ENCODE data around the gene RPAP3. TPM values are rescaled to one million over a fixed set of nuclear protein-coding genes. Genes with fewer than 3 reads are reported as not detected.
A peak's percentile ranks its signal among the peaks of the same experiment; 100 is the strongest.

RPAP3 gene
- polyA plus RNA-seq, 3 donors = 9.6 to 20.6 (median 19.0) TPM

DNA sequence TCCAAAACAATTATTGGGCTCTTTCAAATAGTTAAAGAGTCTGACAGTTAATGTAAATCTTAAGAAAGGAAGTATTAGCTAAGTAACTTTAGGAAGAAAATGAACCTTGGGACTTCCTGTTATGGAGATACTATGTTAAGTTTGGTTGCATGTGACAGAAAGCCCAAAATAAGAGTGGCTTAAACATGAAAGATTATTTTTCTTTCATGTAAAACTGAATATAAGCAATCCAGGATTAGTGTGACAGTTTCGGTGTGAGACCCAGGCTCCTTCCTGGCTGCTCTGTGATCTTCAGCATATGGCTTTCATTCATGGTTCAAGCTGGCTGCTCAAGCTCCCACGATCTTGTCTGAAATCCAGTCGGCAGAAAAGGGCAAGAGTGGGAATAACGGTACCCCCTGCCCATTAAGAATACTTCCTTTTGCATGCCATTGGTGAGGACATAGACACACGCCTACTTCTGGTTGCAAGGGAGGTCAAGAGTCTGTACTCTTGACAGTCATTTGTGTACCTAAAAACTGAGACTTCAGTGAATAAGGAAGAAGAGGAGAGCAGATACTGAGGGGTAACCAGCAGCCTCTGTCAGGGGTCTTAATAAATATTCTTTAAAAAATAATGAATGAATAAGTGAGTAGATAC lies 2.2 kb upstream of the RPAP3 start:
- peaks cover 0 to 3% (median 2%) of the 10 kb centered on the region in 3 donors for H3K27me3 Mint-ChIP-seq (ENCODE audit: low read depth in 3 of 3)
- Histone ChIP-seq H3K4me2 (replicated peaks; ENCODE audit: extremely low read depth, low read length, poor library complexity, severe bottlenecking) (peak overlapping the region; percentile 81), H3K4me3 (replicated peaks in 1 of 3; ENCODE audit: low read depth in 2 of 3, low read length in 3 of 3) (peak overlapping the region in 2 of 3 experiments; percentile 9 to 88), H3K9ac (ENCODE audit: insufficient read depth, low read length, poor library complexity, severe bottlenecking) (no peak overlapping the region), H3K27ac (ENCODE audit: low read depth in 1 of 2, low read length in 2 of 2) (peak overlapping the region; percentile 65 to 95), H3K79me2 (ENCODE audit: insufficient read depth, low read length) (peaks cover 61% of the 10 kb centered on the region), H3K4me1 (ENCODE audit: control insufficient read depth in 1 of 2, insufficient read depth in 2 of 2, low read length in 2 of 2) (peaks cover 53 to 67% of the 10 kb centered on the region in 2 donors), H4K20me1 (ENCODE audit: insufficient read depth, low read length) (peaks cover 16% of the 10 kb centered on the region), H3K9me3 (replicated peaks in 1 of 2; ENCODE audit: control insufficient read depth in 1 of 2, insufficient read depth in 1 of 2, low read length in 2 of 2) (no peaks in the 10 kb centered on the region), H3K36me3 (replicated peaks in 1 of 2; ENCODE audit: control insufficient read depth in 1 of 2, insufficient read depth in 2 of 2, low read length in 2 of 2) (no peaks in the 10 kb centered on the region), H3K27me3 (ENCODE audit: control insufficient read depth in 2 of 2, insufficient read depth in 2 of 2, low read length in 2 of 2) (no peaks in the 10 kb centered on the region), H2AFZ (ENCODE audit: insufficient read depth, low read depth, low read length, poor library complexity, severe bottlenecking) (peak overlapping the region; percentile 14)
- no peaks in the 10 kb centered on the region for H3K9me3 Mint-ChIP-seq
- H3K36me3 Mint-ChIP-seq = peaks cover 5 to 11% of the 10 kb centered on the region in 2 donors
- peak in 1 of 3 donors; percentile 50 for DNase-seq
- intact Hi-C loops (cut with micrococcal nuclease) = loop anchor here in 1 of 2 donors (5.0 kb wide), 1 partner anchor 109 kb away; the partner anchor contains the start of gene HDAC7
- H3K4me3 Mint-ChIP-seq = peak overlapping the region; percentile 48 to 76
- WGBS (ENCODE audit: insufficient coverage) = 30% methylated on average over 3 of the region's 5 CpGs
- peak overlapping the region; percentile 83 to 96 (median 88) for H3K27ac Mint-ChIP-seq
- TF ChIP-seq, protein P1, sequence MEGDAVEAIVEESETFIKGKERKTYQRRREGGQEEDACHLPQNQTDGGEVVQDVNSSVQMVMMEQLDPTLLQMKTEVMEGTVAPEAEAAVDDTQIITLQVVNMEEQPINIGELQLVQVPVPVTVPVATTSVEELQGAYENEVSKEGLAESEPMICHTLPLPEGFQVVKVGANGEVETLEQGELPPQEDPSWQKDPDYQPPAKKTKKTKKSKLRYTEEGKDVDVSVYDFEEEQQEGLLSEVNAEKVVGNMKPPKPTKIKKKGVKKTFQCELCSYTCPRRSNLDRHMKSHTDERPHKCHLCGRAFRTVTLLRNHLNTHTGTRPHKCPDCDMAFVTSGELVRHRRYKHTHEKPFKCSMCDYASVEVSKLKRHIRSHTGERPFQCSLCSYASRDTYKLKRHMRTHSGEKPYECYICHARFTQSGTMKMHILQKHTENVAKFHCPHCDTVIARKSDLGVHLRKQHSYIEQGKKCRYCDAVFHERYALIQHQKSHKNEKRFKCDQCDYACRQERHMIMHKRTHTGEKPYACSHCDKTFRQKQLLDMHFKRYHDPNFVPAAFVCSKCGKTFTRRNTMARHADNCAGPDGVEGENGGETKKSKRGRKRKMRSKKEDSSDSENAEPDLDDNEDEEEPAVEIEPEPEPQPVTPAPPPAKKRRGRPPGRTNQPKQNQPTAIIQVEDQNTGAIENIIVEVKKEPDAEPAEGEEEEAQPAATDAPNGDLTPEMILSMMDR (IDR thresholded peaks at IDR 0.05) = no peak
- H3K4me1 Mint-ChIP-seq = peaks cover 66% of the 10 kb centered on the region

GRCh38 chr12:47707355-47707754 lies 1.5 kb upstream of the RPAP3 start:
- peaks cover 17% of the 10 kb centered on the region for H4K20me1 ChIP-seq (ENCODE audit: insufficient read depth, low read length)
- H3K9ac ChIP-seq (ENCODE audit: insufficient read depth, low read length, poor library complexity, severe bottlenecking) = no peak overlapping the region
- Mint-ChIP-seq H3K36me3 (peaks cover 9 to 13% of the 10 kb centered on the region in 2 donors), H3K4me1 (peaks cover 68% of the 10 kb centered on the region), H3K4me3 (peak overlapping the region in 1 of 2 donors; percentile 69), H3K9me3 (no peaks in the 10 kb centered on the region), H3K27ac (peak overlapping the region; percentile 65 to 96 (median 84)), H3K27me3 (ENCODE audit: low read depth in 3 of 3) (peaks cover 0 to 3% (median 2%) of the 10 kb centered on the region in 3 donors)
- H3K27me3 ChIP-seq (ENCODE audit: control insufficient read depth in 2 of 2, insufficient read depth in 2 of 2, low read length in 2 of 2) = no peaks in the 10 kb centered on the region
- peak overlapping the region in 2 of 3 experiments; percentile 88 to 99 for H3K4me3 ChIP-seq (replicated peaks in 1 of 3; ENCODE audit: low read depth in 2 of 3, low read length in 3 of 3)
- H3K27ac ChIP-seq (ENCODE audit: low read depth in 1 of 2, low read length in 2 of 2) = peak overlapping the region; percentile 26 to 95
- H3K4me1 ChIP-seq (ENCODE audit: control insufficient read depth in 1 of 2, insufficient read depth in 2 of 2, low read length in 2 of 2) = peaks cover 53 to 67% of the 10 kb centered on the region in 2 donors
- H3K79me2 ChIP-seq (ENCODE audit: insufficient read depth, low read length) = peaks cover 66% of the 10 kb centered on the region
- TF ChIP-seq, protein P1 (IDR thresholded peaks at IDR 0.05) = no peak
- H3K9me3 ChIP-seq (replicated peaks in 1 of 2; ENCODE audit: control insufficient read depth in 1 of 2, insufficient read depth in 1 of 2, low read length in 2 of 2) = no peaks in the 10 kb centered on the region
- DNase-seq = no peak
- peak overlapping the region; percentile 81 for H3K4me2 ChIP-seq (replicated peaks; ENCODE audit: extremely low read depth, low read length, poor library complexity, severe bottlenecking)
- intact Hi-C loops (cut with micrococcal nuclease) = loop anchor here in 1 of 2 donors (5.0 kb wide), 1 partner anchor 110 kb away; the partner anchor contains the start of gene HDAC7
- no peak overlapping the region for H2AFZ ChIP-seq (ENCODE audit: insufficient read depth, low read depth, low read length, poor library complexity, severe bottlenecking)
- no peaks in the 10 kb centered on the region for H3K36me3 ChIP-seq (replicated peaks in 1 of 2; ENCODE audit: control insufficient read depth in 1 of 2, insufficient read depth in 2 of 2, low read length in 2 of 2)
